Measurements from ENCODE around the gene STEEP1.
"Not testable (repeated sequence)": the region's sequence is repeated elsewhere in the genome, so short reads cannot be mapped to it uniquely, and the experiment has no call there.

STEEP1 gene

GRCh38 chrX:119502727-119503483, 62.3 kb downstream of the STEEP1 start:
- ChIA-PET POLR2A (ENCODE audit: low non-redundant PET) (interaction anchor here (1.3 to 1.4 kb wide), 2 partner anchors 9 kb away, joined by 7 to 8 read pairs; no protein-coding TSS in a partner anchor), CTCF (interaction anchor here (0.5 to 1.8 kb wide), 3 partner anchors 10 to 21 kb away, joined by 3 to 6 read pairs (median 5); no protein-coding TSS in a partner anchor)
- DNase-seq (ENCODE audit: low spot score) = peak; percentile 34
- peak overlapping the region; percentile 97 for H3K27ac ChIP-seq
- TF ChIP-seq CTCF (conservative IDR thresholded peaks at IDR 0.05; ENCODE audit: low read depth) = no peak

DNA sequence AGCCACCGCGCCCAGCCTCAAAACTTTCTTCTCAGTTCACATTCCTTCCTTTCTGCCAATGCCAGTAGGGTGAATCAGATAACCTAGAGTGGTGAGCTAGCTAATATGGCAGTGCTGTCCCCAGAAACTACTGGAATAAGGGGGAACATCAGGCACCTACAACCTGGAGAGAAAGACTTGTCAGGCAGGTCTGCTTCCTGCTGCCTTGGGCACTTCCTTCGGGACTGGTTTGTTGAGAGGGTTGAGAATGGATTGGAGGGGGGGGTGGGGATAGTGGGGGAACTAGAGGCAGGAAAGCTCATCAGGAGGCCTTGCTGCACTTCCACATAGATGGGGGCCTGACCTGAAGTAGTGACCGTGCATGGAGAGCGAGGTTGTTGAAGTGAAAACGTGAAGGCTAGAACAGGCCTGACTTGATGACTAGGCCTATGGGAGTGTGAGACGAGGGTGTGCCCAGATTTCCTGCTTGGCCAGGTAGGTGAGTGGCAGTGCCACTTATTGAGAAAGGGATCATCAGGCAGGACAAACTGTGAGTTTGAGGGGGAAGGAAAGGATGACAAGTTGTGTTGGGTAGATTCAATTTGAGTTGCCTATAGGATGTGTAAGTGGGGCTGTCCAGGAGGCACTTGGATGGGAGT, 63.6 kb downstream of the STEEP1 start:
- POLR2A ChIA-PET (ENCODE audit: low non-redundant PET) = no interaction called here
- TF ChIP-seq CTCF (conservative IDR thresholded peaks at IDR 0.05; ENCODE audit: low read depth) = no peak
- H3K27ac ChIP-seq = peak overlapping the region; percentile 97
- CTCF ChIA-PET = no interaction called here
- no peak for DNase-seq (ENCODE audit: low spot score)

- no peak for DNase-seq (ENCODE audit: low spot score)
- CTCF ChIA-PET = interaction anchor here (0.6 to 1.2 kb wide), 2 partner anchors 11 to 12 kb away, joined by 3 to 5 read pairs; no protein-coding TSS in a partner anchor
- peak overlapping the region; percentile 97 for H3K27ac ChIP-seq
- POLR2A ChIA-PET (ENCODE audit: low non-redundant PET) = no interaction called here
- TF ChIP-seq CTCF (conservative IDR thresholded peaks at IDR 0.05; ENCODE audit: low read depth) = no peak
Observed at GRCh38 chrX:119500061-119500800, 65.0 kb downstream of the STEEP1 start.

GRCh38 chrX:119497185-119497584, 68.0 kb downstream of the STEEP1 start:
- H3K27ac ChIP-seq = no peak overlapping the region
- ChIA-PET CTCF (no interaction called here), POLR2A (ENCODE audit: low non-redundant PET) (no interaction called here)
- TF ChIP-seq CTCF (conservative IDR thresholded peaks at IDR 0.05; ENCODE audit: low read depth) = no peak
- DNase-seq (ENCODE audit: low spot score) = no peak

DNA sequence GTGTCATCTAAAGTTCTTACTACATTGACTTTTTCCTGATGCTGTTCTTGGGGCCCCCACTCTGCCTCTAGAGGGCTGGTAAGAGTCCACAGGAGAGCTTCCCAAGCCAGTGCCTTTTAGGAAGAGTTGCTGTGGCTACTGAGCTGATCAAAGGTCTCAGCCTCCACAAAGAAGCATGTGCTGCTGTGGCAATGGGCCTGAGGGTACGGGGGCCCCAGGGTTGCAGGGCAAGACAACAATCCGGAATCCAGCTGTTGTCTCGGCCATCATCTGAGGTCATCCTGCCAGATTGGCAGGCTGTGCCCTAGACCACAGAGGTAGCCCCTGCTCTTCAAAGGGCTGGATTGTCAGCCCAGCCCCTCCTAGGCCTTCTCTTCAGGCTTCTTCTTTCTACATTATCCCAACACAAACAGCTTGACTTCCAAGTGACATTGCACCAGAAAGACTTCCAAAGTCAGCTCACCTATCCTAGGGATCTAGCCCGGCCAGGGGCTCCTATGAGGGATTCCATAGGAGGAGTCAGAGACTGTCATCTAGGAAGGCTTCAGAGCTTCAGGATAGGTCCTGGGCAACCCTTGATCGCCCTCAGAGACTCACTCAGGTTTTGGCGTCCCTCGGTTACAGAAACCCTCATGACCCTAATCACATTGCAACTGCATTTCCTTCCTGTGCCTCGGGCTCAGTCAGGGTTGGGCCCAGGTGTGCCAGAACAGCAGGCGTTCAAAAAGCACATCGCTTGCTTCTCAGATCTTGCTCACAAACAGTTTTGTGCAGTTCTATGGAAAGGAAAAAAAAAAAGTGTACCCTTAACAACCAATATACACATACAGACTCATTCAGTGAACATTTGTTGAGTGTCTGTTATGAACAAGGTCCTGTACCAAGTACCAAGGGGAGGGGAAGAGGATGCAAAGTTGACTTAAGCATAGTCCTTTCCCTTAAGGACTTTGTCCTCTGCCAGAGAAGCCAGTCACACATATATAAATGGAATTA, 69.2 kb downstream of the STEEP1 start:
- POLR2A ChIA-PET (ENCODE audit: low non-redundant PET) = no interaction called here
- H3K27ac ChIP-seq = peak overlapping the region; percentile 80
- no peak for DNase-seq (ENCODE audit: low spot score)
- no peak for TF ChIP-seq CTCF (conservative IDR thresholded peaks at IDR 0.05; ENCODE audit: low read depth)
- CTCF ChIA-PET = interaction anchor here (1.1 kb wide), 1 partner anchor 16 kb away, joined by 5 read pairs; no protein-coding TSS in a partner anchor

DNA sequence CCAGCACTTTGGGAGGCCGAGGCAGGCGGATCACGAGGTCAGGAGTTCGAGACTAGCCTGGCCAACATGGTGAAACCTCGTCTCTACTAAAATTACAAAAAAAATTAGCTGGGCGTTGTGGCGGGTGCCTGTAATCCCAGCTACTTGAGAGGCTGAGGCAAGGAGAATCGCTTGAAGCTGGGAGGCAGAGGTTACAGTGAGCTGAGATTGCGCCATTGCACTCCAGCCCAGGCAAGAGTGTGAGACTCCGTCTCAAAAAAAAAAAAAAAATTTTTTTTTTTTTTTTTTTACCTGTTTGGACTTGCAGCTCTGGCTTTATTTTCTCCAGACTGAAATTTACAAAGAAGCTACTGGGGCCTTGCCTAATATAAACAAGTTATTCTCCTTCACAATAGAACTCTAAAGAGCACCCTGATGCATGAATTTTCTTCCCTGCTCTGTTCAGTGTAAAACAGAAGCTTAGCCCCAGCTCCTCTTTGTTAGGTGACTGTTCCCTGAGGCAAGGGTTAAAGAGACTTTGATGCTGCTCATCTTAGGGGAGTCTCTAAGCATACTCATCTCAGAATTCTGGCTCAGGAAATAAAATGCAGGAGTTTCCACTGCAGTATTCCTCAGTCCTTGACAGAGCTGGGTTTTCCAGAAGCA, 71.2 kb downstream of the STEEP1 start:
- peak overlapping the region; percentile 80 for H3K27ac ChIP-seq
- POLR2A ChIA-PET (ENCODE audit: low non-redundant PET) = interaction anchor here (0.6 to 1.3 kb wide), 3 partner anchors 9 to 25 kb away, joined by 3 to 8 read pairs (median 5); no protein-coding TSS in a partner anchor
- CTCF ChIA-PET = interaction anchor here (1.5 to 1.8 kb wide), 2 partner anchors 11 to 18 kb away, joined by 13 to 14 read pairs; no protein-coding TSS in a partner anchor
- not testable (repeated sequence) for DNase-seq (ENCODE audit: low spot score)

All from RWPE1 (cell line).